ENCODE results near the gene MACO1.

The MACO1 gene

GRCh38 chr1:25520446-25521061 lies 89.9 kb downstream of the MACO1 start (continued):
- no peak for TF ChIP-seq CSRNP3 (CRISPR knock-in tag; IDR thresholded peaks at IDR 0.05)

- TF ChIP-seq CREB5 (CRISPR knock-in tag; IDR thresholded peaks at IDR 0.05; ENCODE audit: low read depth) (no peak), ZNF8 (CRISPR knock-in tag; IDR thresholded peaks at IDR 0.05) (no peak), GLIS3 (CRISPR knock-in tag; IDR thresholded peaks at IDR 0.05) (no peak), ISL1 (CRISPR knock-in tag; IDR thresholded peaks at IDR 0.05) (no peak), ZFP30 (CRISPR knock-in tag; IDR thresholded peaks at IDR 0.05) (no peak), POU6F1 (CRISPR knock-in tag; IDR thresholded peaks at IDR 0.05; ENCODE audit: borderline replicate concordance, low read depth) (no peak), OSR1 (CRISPR knock-in tag; IDR thresholded peaks at IDR 0.05) (no peak), CSDC2 (CRISPR knock-in tag; IDR thresholded peaks at IDR 0.05) (no peak), ARNTL (CRISPR knock-in tag; IDR thresholded peaks at IDR 0.05; ENCODE audit: borderline replicate concordance, low read depth) (no peak), ZNF70 (CRISPR knock-in tag; IDR thresholded peaks at IDR 0.05) (no peak)
- ATAC-seq = peak; percentile 25
Observed at GRCh38 chr1:25522031-25522655, 91.4 kb downstream of the MACO1 start.

- no peak for TF ChIP-seq TCF4 (CRISPR knock-in tag; IDR thresholded peaks at IDR 0.05; ENCODE audit: borderline replicate concordance)
- TF ChIP-seq TSHZ2 (CRISPR knock-in tag; IDR thresholded peaks at IDR 0.05) = no peak
- no peak for TF ChIP-seq ZNF8 (CRISPR knock-in tag; IDR thresholded peaks at IDR 0.05)
- no peak for TF ChIP-seq BACH2 (CRISPR knock-in tag; IDR thresholded peaks at IDR 0.05; ENCODE audit: borderline replicate concordance)
- TF ChIP-seq PPARA (CRISPR knock-in tag; IDR thresholded peaks at IDR 0.05; ENCODE audit: borderline replicate concordance) = no peak
- no peak for TF ChIP-seq CSRNP3 (CRISPR knock-in tag; IDR thresholded peaks at IDR 0.05)
- TF ChIP-seq CREB5 (CRISPR knock-in tag; IDR thresholded peaks at IDR 0.05; ENCODE audit: low read depth) = no peak
- ATAC-seq = peak; percentile 87
Observed at GRCh38 chr1:25523542-25523941, 92.8 kb downstream of the MACO1 start.

All from SK-N-SH treated with all-trans-retinoic acid at 6 μM for 48 hours (cell line).